HCT116 (cell line): ENCODE data around the gene SSU72. TPM values are rescaled to one million over a fixed set of nuclear protein-coding genes. Genes with fewer than 3 reads are reported as not detected.
A peak's percentile ranks its signal among the peaks of the same experiment; 100 is the strongest.

Experiments used
- ATAC-seq: fragments of 200-7000 bp; cut with Tn5 transposase; 2 replicates; pipeline ENCODE4 v1.9.1; 2020; ENCODE audit warnings: mild to moderate bottlenecking, moderate library complexity
- BruUV-seq: library from RNA; stranded (reverse); fragments of 400-500 nt; replicated peaks from 2 replicates; lab custom pipeline; 2021; lab: Mats Ljungman, UMichigan
- CTCF ChIA-PET: fragments of 300-600 bp; sonication (Branson Sonifier 250); formaldehyde crosslinking; loops from one replicate; lab custom pipeline; 2021; ENCODE audit warnings: antibody characterized with exemption; lab: Charles Lee
- POLR2A ChIA-PET: fragments of 300-600, 350-600 bp; sonication (Branson Sonifier 250); formaldehyde crosslinking; loops from one replicate; lab custom pipeline; 2021; ENCODE audit warnings: antibody characterized with exemption; lab: Charles Lee
- RAD21 ChIA-PET, 2 experiments: fragments of 300-600 bp; sonication (Branson Sonifier 250); formaldehyde crosslinking; loops; one replicate each; lab custom pipeline; 2023; ENCODE audit warnings: low total read pairs in 2 of 2; ENCODE audit not compliant: uncharacterized antibody in 2 of 2, unreplicated experiment in 2 of 2, low non-redundant PET in 1 of 2; lab: Charles Lee
- DNase-seq: peaks from one replicate; pipeline ENCODE4 v3.0.0-alpha.2; 2010; ENCODE audit warnings: low read depth, low spot score
- H2AFZ ChIP-seq: fragments of 200-600 bp; shearing (Covaris generic), sonication (generic); 2 replicates; pipeline ENCODE4 v1.6.1; 2017; ENCODE audit warnings: low read depth, mixed run types, mixed read lengths, antibody characterized with exemption, low read length; ENCODE audit not compliant: poor library complexity, severe bottlenecking
- H3K27ac ChIP-seq: 2 replicates; pipeline ENCODE4 v1.5.1; 2012; ENCODE audit warnings: low read depth, low read length
- H3K27me3 ChIP-seq: fragments of 200-600 bp; sonication (generic); 2 replicates; pipeline ENCODE4 v1.6.1; 2016; ENCODE audit warnings: mixed run types, low read length, mixed read lengths; ENCODE audit not compliant: insufficient read depth
- H3K36me3 ChIP-seq, 2 experiments: fragments of 200-500 bp in 1 of 2; fragments of 200-600 bp in 1 of 2; sonication (Bioruptor generic) in 1 of 2; sonication (generic) in 1 of 2; 2 replicates each; pipeline versions ENCODE4 v1.5.1 to v1.6.1; 2014 to 2016; ENCODE audit warnings: low read length in 2 of 2, inconsistent platforms in 1 of 2, mixed read lengths in 1 of 2, mixed run types in 1 of 2; ENCODE audit not compliant: insufficient read depth in 2 of 2, control insufficient read depth in 1 of 2
- H3K4me1 ChIP-seq, 2 experiments: fragments of 200-600 bp in 1 of 2; sonication (generic) in 1 of 2; 2 replicates each; pipeline versions ENCODE4 v1.5.1 to v1.6.1; 2012 to 2017; ENCODE audit warnings: low read length in 2 of 2, inconsistent platforms in 1 of 2, mild to moderate bottlenecking in 1 of 2, mixed read lengths in 1 of 2, mixed run types in 1 of 2, moderate library complexity in 1 of 2; ENCODE audit not compliant: insufficient read depth in 2 of 2, control insufficient read depth in 1 of 2
- H3K4me2 ChIP-seq: fragments of 200-600 bp; sonication (generic); 2 replicates; pipeline ENCODE4 v1.6.1; 2017; ENCODE audit warnings: mixed run types, low read length, mixed read lengths
- H3K4me3 ChIP-seq, 2 experiments: fragments of 200-600 bp in 1 of 2; sonication (generic) in 1 of 2; replicated peaks in 1 of 2; 2 replicates each; pipeline ENCODE4 v1.5.1; 2011 to 2016; ENCODE audit warnings: low read length in 2 of 2, control low read depth in 1 of 2, low read depth in 1 of 2, mild to moderate bottlenecking in 1 of 2, mixed read lengths in 1 of 2, mixed run types in 1 of 2
- H3K79me2 ChIP-seq: fragments of 200-600 bp; sonication (generic); 2 replicates; pipeline ENCODE4 v1.6.1; 2017; ENCODE audit warnings: mild to moderate bottlenecking, mixed run types, low read length, moderate library complexity, mixed read lengths; ENCODE audit not compliant: insufficient read depth
- H3K9ac ChIP-seq: fragments of 200-600 bp; sonication (generic); 2 replicates; pipeline ENCODE4 v1.6.1; 2016; ENCODE audit warnings: low read length, mixed read lengths
- H3K9me2 ChIP-seq: fragments of 200-600 bp; sonication (generic), shearing (Covaris generic); 2 replicates; pipeline ENCODE4 v1.6.1; 2017; ENCODE audit warnings: mixed run types, mild to moderate bottlenecking, moderate library complexity; ENCODE audit not compliant: insufficient read depth
- H3K9me3 ChIP-seq, 2 experiments: fragments of 200-500 bp in 1 of 2; fragments of 200-600 bp in 1 of 2; sonication (Bioruptor generic) in 1 of 2; sonication (generic) in 1 of 2; 2 replicates each; pipeline ENCODE4 v1.6.1; 2014 to 2017; ENCODE audit warnings: low read length in 2 of 2, mixed read lengths in 2 of 2, inconsistent platforms in 1 of 2, low read depth in 1 of 2, mild to moderate bottlenecking in 1 of 2, mixed run types in 1 of 2, moderate library complexity in 1 of 2; ENCODE audit not compliant: control insufficient read depth in 1 of 2, insufficient read depth in 1 of 2
- H4K20me1 ChIP-seq: fragments of 200-600 bp; sonication (generic), shearing (Covaris generic); 2 replicates; pipeline ENCODE4 v1.6.1; 2017; ENCODE audit warnings: mixed run types, mild to moderate bottlenecking, moderate library complexity; ENCODE audit not compliant: insufficient read depth
- CBX3 ChIP-seq: IDR thresholded peaks from 2 replicates; pipeline ENCODE4 v1.6.1; 2012; ENCODE audit warnings: low read depth
- ELF1 ChIP-seq: IDR thresholded peaks from 2 replicates; pipeline ENCODE4 v1.6.1; 2012; ENCODE audit warnings: low read depth, borderline replicate concordance
- EZH2phosphoT487 ChIP-seq: fragments of 200-600 bp; IDR thresholded peaks from 2 replicates; pipeline ENCODE4 v1.6.1; 2018; ENCODE audit warnings: antibody characterized with exemption, borderline replicate concordance
- FOSL1 ChIP-seq: IDR thresholded peaks from 2 replicates; pipeline ENCODE4 v1.6.1; 2012; ENCODE audit warnings: low read depth
- POLR2A ChIP-seq: IDR thresholded peaks from 2 replicates; pipeline ENCODE4 v1.7.0; 2011; ENCODE audit warnings: borderline replicate concordance; ENCODE audit not compliant: insufficient read depth, insufficient read length; ENCODE audit errors: extremely low read depth
- RAD21 ChIP-seq: IDR thresholded peaks from 2 replicates; pipeline ENCODE4 v1.6.1; 2012; ENCODE audit warnings: low read depth, mild to moderate bottlenecking
- SIN3A ChIP-seq: IDR thresholded peaks from 2 replicates; pipeline ENCODE4 v1.6.1; 2012; ENCODE audit warnings: low read depth
- SRF ChIP-seq: IDR thresholded peaks from 2 replicates; pipeline ENCODE4 v1.6.1; 2012; ENCODE audit warnings: low read depth
- ZBTB33 ChIP-seq: IDR thresholded peaks from 2 replicates; pipeline ENCODE4 v1.6.1; 2011; ENCODE audit warnings: mild to moderate bottlenecking, low read length, moderate library complexity; ENCODE audit not compliant: insufficient replicate concordance; ENCODE audit errors: extremely low read depth
- intact Hi-C: fragments of 100-400 bp; cut with micrococcal nuclease; formaldehyde crosslinking; loops from 2 replicates; pipeline ENCODE4 v1.10.0; 2022
- total RNA-seq: library from RNA; stranded (reverse); gene quantifications from one replicate; pipeline ENCODE4 v1.2.1, GENCODE V29; 2021; ENCODE audit not compliant: unreplicated experiment

SSU72 gene
- total RNA-seq, 1 experiment from 2014 or later = 134 TPM

DNA sequence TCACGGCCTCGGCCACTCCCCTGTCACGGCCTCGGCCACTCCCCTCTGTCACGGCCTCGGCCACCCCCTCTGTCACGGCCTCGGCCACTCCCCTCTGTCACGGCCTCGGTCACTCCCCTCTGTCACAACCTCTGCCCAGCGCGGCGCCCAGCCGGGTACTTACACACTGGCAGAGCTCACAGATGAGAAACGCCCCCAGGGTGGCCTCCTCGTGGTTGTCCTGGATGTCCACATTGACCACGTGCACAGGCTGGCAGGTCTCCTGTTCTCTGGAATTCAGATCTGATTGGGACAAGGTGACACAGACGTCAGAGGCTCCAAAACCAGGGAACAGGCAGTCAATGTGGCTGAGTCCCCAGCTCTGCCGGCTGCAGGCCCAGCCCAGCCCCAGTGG is 31.0 kb downstream of the SSU72 start:
- no peaks in the 10 kb centered on the region for H3K4me1 ChIP-seq
- CTCF ChIA-PET = no interaction called here
- H3K79me2 ChIP-seq = peaks cover 4% of the 10 kb centered on the region; the same call in 1 of the 2 replicates
- H3K36me3 ChIP-seq = peaks cover 0 to 2% of the 10 kb centered on the region in 2 experiments; a peak in 1 of 4 replicates
- H3K9me2 ChIP-seq = no peaks in the 10 kb centered on the region
- RAD21 ChIA-PET = no interaction called here
- no peak for TF ChIP-seq RAD21
- TF ChIP-seq SIN3A = 0 out of 2 replicates have a peak, but pooled peaks have one; percentile 28
- TF ChIP-seq, all 23 proteins: peak for 1
- Histone ChIP-seq H3K27ac (no peak overlapping the region), H3K9ac (no peak overlapping the region), H3K9me3 (no peaks in the 10 kb centered on the region), H3K4me3 (no peak overlapping the region), H3K27me3 (no peaks in the 10 kb centered on the region), H3K4me2 (no peak overlapping the region), H4K20me1 (no peaks in the 10 kb centered on the region), H2AFZ (no peak overlapping the region)
- ATAC-seq (no peak), DNase-seq (no peak)
- POLR2A ChIA-PET = no interaction called here
- BruUV-seq = no TSS peak
- intact Hi-C loops = no loop called here

- TF ChIP-seq EZH2phosphoT487 = no peak
- TF ChIP-seq SIN3A = no peak
- no peak for TF ChIP-seq FOSL1
- no peak for TF ChIP-seq SRF
- no peak for TF ChIP-seq ELF1
- no peak for TF ChIP-seq ZBTB33
- no peak for TF ChIP-seq POLR2A
- TF ChIP-seq CBX3 = no peak
These were observed 31.6 kb downstream of the SSU72 start for GRCh38 chr1:1542766-1543705.

More at GRCh38 chr1:1542766-1543705, 31.6 kb downstream of the SSU72 start:
- Histone ChIP-seq H3K27me3 (no peaks in the 10 kb centered on the region), H3K4me1 (no peaks in the 10 kb centered on the region), H3K9me3 (no peaks in the 10 kb centered on the region), H4K20me1 (no peaks in the 10 kb centered on the region), H3K9ac (no peak overlapping the region), H3K4me3 (no peak overlapping the region), H2AFZ (no peak overlapping the region), H3K79me2 (peaks cover 3% of the 10 kb centered on the region; the same call in 1 of the 2 replicates), H3K9me2 (no peaks in the 10 kb centered on the region), H3K36me3 (0 out of 4 replicates have a peak, but pooled peaks cover 0 to 2% of the 10 kb centered on the region in 2 experiments), H3K27ac (no peak overlapping the region), H3K4me2 (no peak overlapping the region)
- no TSS peak for BruUV-seq
- DNase-seq (no peak), ATAC-seq (0 out of 2 replicates have a peak, but pooled peaks have one; percentile 25)
- ChIA-PET POLR2A (no interaction called here), CTCF (no interaction called here), RAD21 (no interaction called here)
- intact Hi-C loops = no loop called here
